CD4-positive, alpha-beta T cell treated with Interleukin-2 at 100 ng/mL for 4 hours (primary cell): ENCODE results near the gene GATB.
"Not testable (repeated sequence)": the region's sequence is repeated elsewhere in the genome, so short reads cannot be mapped to it uniquely, and the experiment has no call there.

Experiments used
- DNase-seq: peaks from one replicate; pipeline ENCODE4 v3.0.0-alpha.2; 2020; ENCODE audit warnings: low spot score

The GATB gene

DNA sequence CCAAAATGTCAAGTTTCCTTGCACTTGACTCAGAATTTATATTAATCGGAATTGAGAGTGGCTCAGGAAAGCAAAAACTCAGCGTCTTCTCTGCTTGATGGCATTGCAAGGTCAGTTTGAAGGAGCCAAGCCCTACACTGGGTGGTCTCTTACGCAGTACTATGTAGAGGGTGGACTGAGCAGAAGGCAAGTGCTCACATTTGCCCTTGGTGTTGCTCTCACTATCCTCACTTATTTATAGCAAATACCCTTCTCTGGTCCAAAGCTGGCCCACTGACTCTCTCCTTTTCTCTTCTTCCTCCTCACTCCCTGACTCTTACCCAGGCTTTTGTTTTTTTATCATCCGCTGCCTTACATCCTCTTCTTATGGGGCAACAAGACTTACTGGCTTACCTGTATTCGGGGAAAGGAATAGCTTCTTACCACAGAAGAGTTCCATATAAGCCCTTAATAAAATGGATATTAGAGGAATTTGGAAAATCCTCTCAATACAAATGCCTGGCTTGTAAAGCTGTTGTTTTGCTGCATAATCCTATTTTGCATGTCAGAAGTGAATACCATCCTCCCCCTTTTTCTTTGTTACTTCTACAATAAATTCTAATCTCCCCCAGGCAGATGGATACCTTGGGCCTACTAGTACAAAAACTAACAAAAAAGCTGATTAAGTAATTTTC is 24.8 kb upstream of the GATB start:
- DNase-seq = no peak

- DNase-seq = no peak
Observed at GRCh38 chr4:151784706-151785105, 23.9 kb upstream of the GATB start.

- DNase-seq = no peak
Observed at GRCh38 chr4:151783867-151784266, 23.1 kb upstream of the GATB start.

- no peak for DNase-seq
Observed at GRCh38 chr4:151782296-151782695, 21.5 kb upstream of the GATB start.

DNA sequence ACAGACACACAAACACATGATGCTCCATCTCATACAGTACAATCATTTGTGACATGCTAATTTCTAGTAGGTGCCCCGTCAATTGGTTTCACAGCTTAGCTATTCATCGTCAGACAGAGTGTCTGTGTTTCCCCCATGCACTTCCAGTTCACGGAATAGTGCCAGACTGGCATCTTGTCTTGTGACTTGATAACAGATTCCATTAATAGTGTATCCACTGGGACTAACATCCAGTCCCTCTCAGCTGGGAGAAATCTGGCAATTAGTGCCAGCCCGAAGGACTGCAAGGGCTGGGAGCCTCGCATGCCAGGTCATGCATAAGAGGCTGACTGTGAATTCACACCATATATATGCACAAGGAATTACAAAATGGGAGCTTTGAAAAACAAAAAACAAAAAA is 20.2 kb upstream of the GATB start:
- no peak for DNase-seq

- no peak for DNase-seq
Observed at GRCh38 chr4:151777471-151777870, 16.7 kb upstream of the GATB start.

DNA sequence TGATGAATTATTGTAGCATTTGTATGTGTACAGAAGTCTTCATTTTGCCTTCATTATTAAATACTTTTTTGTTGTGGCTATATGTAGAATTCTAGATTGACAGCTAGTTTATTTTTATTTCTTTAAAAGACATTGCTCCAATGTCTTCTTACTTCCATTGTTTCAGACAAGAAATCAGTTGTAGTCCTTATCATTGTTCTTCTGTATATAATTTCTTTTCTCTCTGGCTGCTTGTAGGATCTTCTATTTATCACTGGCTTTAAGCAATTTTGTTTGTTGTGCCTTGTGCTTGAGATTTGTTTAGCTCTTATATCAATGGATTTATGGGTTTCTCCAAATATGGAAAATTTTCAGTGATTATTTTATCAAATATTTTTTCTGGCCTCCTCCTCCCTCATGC is 13.5 kb upstream of the GATB start:
- DNase-seq = no peak

GRCh38 chr4:151772274-151772673 is 11.5 kb upstream of the GATB start:
- no peak for DNase-seq

GRCh38 chr4:151771664-151772063 is 10.9 kb upstream of the GATB start:
- no peak for DNase-seq

GRCh38 chr4:151770154-151770553 is 9.3 kb upstream of the GATB start:
- no peak for DNase-seq

- no peak for DNase-seq
Observed at GRCh38 chr4:151768835-151769234, 8.0 kb upstream of the GATB start.

DNA sequence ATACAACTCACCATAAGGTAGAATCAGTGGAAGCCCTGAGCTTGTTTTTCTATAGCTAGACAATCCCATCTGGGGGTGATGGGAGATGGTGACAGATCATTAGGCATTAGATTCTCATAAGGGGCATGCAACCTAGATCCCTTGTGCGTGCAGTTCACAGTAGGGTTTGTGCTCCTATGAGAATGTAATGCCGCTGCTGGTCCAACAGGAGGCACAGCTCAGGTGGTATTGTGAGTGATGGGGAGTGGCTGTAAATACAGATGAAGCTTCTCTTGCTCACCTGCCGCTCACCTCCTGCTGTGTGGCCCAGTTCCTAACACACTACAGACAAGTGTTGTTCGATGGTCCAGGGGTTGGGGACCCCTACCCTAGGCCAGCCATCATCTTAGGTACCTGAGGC is 5.9 kb upstream of the GATB start:
- peak; percentile 15 for DNase-seq

- DNase-seq = no peak
Observed at GRCh38 chr4:151760002-151760401, 805 bp downstream of the GATB start.

DNA sequence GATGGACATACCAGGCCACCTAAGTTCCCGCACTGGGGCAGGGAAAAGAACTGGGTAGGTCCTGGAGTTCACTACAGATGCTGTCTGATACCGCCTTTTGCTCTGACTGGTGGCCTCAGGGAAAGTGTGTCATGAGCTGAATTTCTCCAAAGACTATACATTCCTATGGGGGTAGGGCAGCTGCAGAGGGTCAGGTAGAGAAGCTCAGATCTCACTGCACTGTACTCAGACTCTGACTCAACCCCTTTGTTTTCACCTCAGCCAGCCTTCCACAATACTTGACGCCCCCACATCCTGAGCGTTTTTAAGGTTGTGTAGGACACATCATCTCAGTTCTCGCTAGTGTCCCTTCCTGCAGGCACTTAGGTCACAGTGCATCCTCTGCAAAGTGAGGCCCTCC is 7.8 kb downstream of the GATB start:
- no peak for DNase-seq

DNA sequence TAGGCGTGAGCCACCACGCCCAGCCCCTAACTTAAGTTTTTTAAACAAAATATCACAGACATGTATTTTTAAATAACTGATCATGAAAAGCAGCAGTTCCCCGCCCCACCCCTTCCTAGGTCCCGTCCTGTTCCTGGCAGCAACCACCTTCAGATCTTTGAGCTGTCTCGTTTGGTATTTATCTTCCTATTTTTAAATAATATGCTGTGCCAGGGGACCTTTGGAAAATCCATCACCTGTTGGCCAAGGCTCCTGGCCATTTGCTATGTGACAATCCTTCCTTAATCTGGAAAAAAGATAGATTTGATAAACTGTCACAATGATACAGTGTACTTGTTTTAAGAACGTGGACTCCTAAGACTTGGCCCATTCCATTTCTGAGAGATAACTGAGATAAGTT is 10.7 kb downstream of the GATB start:
- DNase-seq = no peak

GRCh38 chr4:151745481-151746231 is 15.2 kb downstream of the GATB start:
- no peak for DNase-seq

- no peak for DNase-seq
Observed at GRCh38 chr4:151744614-151745013, 16.2 kb downstream of the GATB start.

DNA sequence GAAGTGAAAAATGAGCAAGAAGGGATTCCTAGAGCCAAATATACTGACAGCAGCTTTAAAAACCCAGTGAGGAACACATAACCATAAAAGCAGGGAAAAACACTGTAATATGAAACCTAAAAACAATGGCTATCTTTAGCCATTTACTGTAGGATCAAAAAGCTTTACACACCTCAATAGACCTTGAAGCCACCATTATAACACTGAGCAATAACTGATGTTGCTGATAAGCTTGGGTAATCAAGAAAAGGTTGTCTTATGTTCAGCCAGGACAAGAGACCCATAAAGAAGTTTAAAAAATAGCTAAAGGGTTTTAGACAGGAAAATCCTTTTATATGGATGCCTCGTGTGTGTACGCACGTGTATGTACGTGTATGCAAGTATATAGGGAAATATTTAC is 16.9 kb downstream of the GATB start:
- no peak for DNase-seq

DNA sequence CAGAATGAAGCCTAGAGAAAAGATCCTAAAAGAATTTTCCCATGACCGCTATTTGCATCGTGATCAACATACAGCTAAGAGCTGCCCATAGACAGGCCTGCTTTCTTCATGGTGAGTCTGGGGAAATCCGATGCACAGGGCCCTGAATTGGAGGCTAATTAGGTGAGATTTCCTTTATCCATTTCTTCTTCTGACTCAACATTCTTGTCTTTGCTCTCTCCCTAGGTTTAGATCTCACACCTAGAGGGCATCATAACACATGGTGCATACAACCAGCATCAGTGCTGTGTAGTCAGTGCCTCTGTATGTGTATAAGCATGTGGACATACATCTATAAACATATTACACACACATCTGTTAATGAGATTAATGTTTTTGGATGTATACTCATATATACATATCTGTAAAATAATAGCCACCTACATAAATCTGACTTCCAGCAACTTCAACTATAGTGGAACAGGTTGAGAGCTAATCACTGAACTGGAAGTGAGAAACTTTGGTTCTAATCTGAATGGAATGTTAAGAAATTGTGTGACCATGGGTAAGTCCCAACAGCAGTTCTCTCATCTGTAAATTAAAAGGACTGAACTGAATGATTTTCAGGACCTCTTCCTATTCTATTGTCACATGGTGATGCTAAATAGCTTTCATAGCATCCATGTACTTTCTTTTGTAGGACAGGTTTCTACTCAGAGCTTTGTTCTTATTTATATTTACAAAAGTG is 17.5 kb downstream of the GATB start:
- no peak for DNase-seq

DNA sequence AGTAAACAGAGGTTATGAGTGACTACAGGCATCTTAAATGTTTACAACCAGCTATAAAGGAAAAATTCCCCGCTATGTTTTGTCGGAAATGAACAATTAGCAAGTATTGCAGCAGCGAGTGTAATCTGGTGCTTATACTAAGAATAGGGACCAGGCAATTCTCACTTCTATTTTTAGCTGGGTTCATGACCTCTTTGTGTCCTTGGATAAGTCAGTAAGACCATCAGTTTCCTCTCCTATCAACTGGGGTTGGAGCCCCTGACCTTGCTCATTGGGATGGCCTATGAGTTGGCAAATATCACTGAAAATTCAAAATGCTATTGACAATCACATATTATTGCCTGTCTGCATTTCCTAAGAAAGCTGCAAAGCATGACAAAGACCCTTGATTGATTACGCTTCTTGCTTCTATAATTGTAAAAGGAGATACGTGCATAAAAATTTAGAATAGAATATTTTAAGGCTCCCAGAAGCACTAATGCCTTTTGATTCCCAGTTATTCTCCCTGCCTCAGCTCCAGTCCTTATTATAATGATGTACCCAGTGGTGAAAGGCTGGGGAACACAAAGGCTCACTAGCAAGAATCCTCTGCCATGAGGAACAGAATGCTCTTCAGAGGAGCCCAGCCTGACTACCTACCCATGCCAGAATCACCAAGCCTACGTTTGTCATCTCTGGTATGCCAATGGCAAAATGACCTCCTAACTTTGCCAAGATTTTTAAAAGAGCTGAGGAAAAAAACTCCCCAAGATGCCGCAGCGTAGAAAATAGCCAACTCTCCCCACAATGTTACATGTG is 21.9 kb downstream of the GATB start:
- DNase-seq = no peak

DNA sequence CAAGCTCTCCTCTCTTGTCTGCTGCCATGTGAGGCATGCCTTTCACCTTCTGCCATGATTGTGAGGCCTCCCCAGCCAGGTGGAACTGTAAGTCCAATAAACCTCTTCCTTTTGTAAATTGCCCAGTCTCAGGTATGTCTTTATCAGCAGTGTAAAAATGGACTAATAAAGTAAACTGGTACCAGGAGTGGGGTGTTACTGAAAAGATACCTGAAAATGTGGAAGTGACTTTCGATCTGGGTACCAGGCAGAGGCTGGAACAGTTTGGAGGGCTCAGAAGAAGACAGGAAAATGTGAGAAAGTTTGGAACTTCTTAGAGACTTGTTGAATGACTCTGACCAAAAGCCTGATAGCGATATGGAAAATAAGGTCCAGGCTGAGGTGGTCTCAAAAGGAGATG is 24.0 kb downstream of the GATB start:
- not testable (repeated sequence) for DNase-seq

DNA sequence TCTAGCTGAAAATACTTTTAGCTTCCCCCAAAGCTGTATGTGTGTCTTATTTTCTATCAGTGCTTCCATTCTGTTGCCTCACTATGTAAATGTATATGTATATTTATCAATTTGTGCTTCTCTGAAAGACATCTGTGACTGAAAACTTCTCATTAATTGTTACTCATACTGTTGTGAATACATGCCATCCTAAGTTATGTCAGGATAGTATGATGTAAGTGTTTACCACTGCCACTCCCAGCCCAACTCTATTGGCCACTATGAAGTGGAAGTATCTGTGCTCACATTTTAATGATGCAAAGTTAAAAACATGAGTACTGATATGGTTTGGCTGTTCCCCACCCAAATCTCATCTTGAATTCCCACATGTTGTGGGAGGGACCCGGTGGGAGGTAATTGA is 24.4 kb downstream of the GATB start:
- DNase-seq = no peak
